Measurements from ENCODE around the gene SLC2A9. TPM values are rescaled to one million over a fixed set of nuclear protein-coding genes. Genes with fewer than 3 reads are reported as not detected.

Gene SLC2A9
- total RNA-seq, 4 donors from 2014 or later, result 0.46 to 10.1 (median 3.1) TPM

DNA sequence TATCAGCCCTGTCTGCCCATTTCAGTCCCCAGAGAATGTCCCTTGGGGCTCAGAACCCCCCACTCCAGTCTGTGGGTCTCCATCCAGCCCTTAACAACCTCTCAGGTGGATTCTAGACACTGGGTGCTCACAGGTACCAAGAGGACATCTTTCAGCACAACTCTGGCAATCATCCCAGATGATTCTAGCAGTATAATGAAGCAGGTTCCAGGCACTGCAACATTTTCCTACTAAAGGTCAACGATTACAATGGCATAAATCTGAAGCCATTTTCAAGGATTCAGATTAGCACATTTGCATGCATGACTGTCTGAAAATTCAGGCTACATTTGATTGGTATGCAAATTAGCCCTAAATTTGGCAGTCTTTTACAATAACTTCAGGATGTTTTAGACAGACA, 10.0 kb downstream of the SLC2A9 start:
- WGBS, 2 donors, result 86 to 88% methylated on average over 1 of the region's 1 CpG
- no peak for DNase-seq (ENCODE audit: low spot score in 2 of 2)
- intact Hi-C loops (cut with DNase I; ENCODE audit: low total_unique reads), result loop anchor here (5.0 kb wide), 1 partner anchor 249 kb away; no protein-coding TSS in a partner anchor
- H3K4me3 ChIP-seq (ENCODE audit: low read depth, poor library complexity, severe bottlenecking), result no peak overlapping the region
- TF ChIP-seq, protein P1, sequence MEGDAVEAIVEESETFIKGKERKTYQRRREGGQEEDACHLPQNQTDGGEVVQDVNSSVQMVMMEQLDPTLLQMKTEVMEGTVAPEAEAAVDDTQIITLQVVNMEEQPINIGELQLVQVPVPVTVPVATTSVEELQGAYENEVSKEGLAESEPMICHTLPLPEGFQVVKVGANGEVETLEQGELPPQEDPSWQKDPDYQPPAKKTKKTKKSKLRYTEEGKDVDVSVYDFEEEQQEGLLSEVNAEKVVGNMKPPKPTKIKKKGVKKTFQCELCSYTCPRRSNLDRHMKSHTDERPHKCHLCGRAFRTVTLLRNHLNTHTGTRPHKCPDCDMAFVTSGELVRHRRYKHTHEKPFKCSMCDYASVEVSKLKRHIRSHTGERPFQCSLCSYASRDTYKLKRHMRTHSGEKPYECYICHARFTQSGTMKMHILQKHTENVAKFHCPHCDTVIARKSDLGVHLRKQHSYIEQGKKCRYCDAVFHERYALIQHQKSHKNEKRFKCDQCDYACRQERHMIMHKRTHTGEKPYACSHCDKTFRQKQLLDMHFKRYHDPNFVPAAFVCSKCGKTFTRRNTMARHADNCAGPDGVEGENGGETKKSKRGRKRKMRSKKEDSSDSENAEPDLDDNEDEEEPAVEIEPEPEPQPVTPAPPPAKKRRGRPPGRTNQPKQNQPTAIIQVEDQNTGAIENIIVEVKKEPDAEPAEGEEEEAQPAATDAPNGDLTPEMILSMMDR (IDR thresholded peaks at IDR 0.05), result no peak
- no peak for TF ChIP-seq POLR2A (IDR thresholded peaks at IDR 0.05)

DNA sequence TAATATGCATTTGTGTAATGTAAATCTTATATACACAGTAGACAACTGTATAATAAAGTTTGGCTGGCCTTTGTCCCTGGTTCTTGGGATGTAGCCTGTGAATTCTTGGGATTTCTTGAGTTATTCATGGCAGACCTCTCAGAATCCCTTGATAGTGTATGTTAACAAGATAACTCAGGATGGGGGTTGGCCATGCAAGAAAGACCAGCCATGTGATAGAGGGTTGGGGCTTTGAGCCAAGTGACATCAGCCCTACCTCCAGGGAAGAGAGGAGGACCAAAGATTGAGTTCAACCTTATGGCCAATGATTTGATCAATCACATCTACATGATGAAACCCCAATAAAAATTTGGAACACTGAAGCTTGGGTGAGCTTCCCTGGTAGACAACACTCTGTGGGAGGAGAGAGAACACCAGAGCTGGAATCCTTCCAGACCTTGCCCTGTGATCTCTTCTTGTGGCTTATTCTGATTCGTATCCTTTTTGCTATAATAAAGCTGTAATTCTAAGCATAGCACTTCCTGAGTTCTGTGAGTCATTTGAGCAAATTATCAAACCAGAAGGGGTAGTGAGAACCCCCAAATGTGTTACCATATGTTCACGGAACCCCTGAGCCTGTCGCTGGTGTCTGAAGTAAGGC, 11.3 kb downstream of the SLC2A9 start:
- no peak for TF ChIP-seq POLR2A (IDR thresholded peaks at IDR 0.05)
- TF ChIP-seq, protein P1 (IDR thresholded peaks at IDR 0.05), result no peak
- intact Hi-C loops (cut with DNase I; ENCODE audit: low total_unique reads), result loop anchor here (5.0 kb wide), 1 partner anchor 248 kb away; no protein-coding TSS in a partner anchor
- DNase-seq (ENCODE audit: low spot score in 2 of 2), result no peak
- 72 to 77% methylated on average over 3 of the region's 3 CpGs for WGBS, 2 donors
- H3K4me3 ChIP-seq (ENCODE audit: low read depth, poor library complexity, severe bottlenecking), result no peak overlapping the region

DNA sequence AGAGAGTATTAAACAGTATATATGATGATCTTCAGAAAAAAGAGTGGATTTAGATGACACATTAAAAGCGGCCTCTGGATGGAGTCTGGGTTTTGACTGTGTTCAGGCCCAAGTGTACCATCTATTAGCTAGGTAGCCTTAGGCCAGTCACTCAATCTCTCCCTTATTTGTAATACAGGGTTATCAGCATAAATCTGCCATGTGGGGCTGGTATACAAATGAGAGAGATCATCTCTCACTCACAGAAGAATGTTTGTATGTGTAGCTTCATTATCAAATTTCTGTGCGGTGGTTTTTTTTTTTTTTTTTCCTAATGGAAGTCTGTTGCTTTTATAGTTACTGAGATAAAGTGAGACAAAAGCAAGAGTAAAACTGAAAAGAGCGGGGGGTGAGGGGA, 12.7 kb downstream of the SLC2A9 start:
- no peak overlapping the region for H3K4me3 ChIP-seq (ENCODE audit: low read depth, poor library complexity, severe bottlenecking)
- no peak for DNase-seq (ENCODE audit: low spot score in 2 of 2)
- TF ChIP-seq POLR2A (IDR thresholded peaks at IDR 0.05), result no peak
- TF ChIP-seq, protein P1 (IDR thresholded peaks at IDR 0.05), result no peak
- WGBS, 2 donors, result 76 to 92% methylated on average over 3 of the region's 3 CpGs
- intact Hi-C loops (cut with DNase I; ENCODE audit: low total_unique reads), result no loop called here

DNA sequence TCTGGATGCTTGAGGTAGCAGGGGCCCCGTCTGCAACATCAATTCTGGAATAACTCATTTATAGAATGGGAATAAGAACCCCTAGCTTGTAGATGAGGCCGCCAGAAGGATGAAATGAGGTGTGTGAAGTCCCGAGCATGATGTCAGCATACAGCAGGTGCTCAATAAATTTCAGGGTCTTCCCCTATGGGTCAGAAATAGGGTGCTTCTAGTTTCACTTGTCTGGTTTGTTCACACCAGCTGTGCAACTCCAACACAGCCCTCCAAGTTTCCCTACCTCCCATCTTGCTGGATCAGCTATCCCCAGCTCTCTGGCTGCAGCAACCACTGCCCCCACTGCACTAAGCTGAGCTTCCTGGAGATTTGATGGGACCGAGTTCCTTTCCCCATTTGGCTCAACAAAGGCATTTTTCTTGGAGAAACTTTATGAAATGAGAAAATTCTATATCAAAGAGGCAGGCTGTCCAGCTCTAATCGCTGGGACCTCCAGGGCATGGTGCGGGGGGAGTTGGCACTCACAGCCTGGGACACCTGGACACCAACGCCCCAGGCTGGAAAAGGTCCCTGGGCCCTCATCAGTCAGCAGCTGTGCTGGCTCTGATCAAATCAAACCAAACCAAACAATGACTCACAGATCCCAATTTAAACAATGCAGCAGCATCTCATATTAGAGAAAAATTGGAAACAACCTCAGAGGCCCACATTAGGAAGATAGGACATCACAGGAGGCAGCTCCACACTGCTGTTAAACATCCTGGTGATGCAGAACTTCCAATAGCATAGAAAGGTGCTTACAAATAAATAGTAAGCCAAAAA, 13.3 kb downstream of the SLC2A9 start:
- TF ChIP-seq POLR2A (IDR thresholded peaks at IDR 0.05), result no peak
- TF ChIP-seq, protein P1 (IDR thresholded peaks at IDR 0.05), result no peak
- 51 to 54% methylated on average over 7 of the region's 7 CpGs for WGBS, 2 donors
- DNase-seq (ENCODE audit: low spot score in 2 of 2), result no peak

DNA sequence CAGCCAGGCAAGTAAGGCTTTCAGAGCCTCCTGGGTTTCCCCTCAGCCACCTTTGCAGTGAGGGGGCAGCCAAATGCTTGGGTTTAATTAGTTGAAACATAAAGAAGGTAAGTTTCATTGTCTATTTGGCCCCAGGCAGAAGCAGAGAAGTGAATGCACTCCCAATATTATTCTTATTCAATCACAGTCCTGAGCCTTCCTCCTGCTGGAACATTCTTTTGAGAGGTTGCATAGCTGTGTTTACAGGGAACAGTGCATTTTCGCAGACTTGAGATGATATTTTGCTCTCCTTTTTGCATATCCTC, 13.9 kb downstream of the SLC2A9 start:
- TF ChIP-seq, protein P1 (IDR thresholded peaks at IDR 0.05), result no peak
- no peak for TF ChIP-seq POLR2A (IDR thresholded peaks at IDR 0.05)
- WGBS, 2 donors, result 77 to 89% methylated on average over 1 of the region's 1 CpG
- no peak for DNase-seq (ENCODE audit: low spot score in 2 of 2)
- intact Hi-C loops (cut with DNase I; ENCODE audit: low total_unique reads), result no loop called here
- no peak overlapping the region for H3K4me3 ChIP-seq (ENCODE audit: low read depth, poor library complexity, severe bottlenecking)

More for the DNA sequence above, 13.3 kb downstream of the SLC2A9 start:
- H3K4me3 ChIP-seq (ENCODE audit: low read depth, poor library complexity, severe bottlenecking), result no peak overlapping the region
- intact Hi-C loops (cut with DNase I; ENCODE audit: low total_unique reads), result no loop called here
